Fibroblast of pulmonary artery (primary cell): ENCODE results near the gene ABCA9.
A peak's percentile ranks its signal among the peaks of the same experiment; 100 is the strongest.

ENCODE experiments used
- DNase-seq: peaks from one replicate; pipeline ENCODE4 v3.0.0-alpha.2; 2010; ENCODE audit warnings: low read depth
- H3K4me3 ChIP-seq: replicated peaks from 2 replicates; pipeline ENCODE4 v1.5.1; 2011; ENCODE audit warnings: low read depth, mild to moderate bottlenecking, control low read depth, low read length, moderate library complexity
- CTCF ChIP-seq: IDR thresholded peaks from 2 replicates; pipeline ENCODE4 v1.5.1; 2011; ENCODE audit warnings: mild to moderate bottlenecking, control low read depth, low read length, inconsistent platforms; ENCODE audit errors: missing control alignments

ABCA9 gene

GRCh38 chr17:69065113-69065512, 4.4 kb upstream of the ABCA9 start:
- no peak for TF ChIP-seq CTCF
- no peak for DNase-seq
- no peak overlapping the region for H3K4me3 ChIP-seq

DNA sequence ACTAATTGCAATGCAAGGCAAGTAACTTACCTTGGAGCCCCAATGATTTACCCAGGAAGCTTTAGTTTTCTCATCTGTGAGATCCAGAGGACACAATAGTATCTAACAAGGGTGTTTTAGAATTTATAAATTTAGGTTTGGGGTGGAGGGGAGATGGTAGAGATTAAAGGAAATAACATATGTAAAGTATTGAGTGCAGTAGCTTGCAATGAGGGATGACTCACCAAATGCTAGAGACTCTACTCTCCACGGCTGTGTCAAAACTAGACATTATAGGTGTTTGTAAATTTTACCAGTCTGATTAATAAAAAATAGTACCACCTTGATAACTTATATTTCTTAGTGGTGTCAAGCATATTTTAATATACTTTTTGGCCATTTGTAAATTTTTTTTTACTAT, 3.7 kb upstream of the ABCA9 start:
- no peak overlapping the region for H3K4me3 ChIP-seq
- TF ChIP-seq CTCF: no peak

DNA sequence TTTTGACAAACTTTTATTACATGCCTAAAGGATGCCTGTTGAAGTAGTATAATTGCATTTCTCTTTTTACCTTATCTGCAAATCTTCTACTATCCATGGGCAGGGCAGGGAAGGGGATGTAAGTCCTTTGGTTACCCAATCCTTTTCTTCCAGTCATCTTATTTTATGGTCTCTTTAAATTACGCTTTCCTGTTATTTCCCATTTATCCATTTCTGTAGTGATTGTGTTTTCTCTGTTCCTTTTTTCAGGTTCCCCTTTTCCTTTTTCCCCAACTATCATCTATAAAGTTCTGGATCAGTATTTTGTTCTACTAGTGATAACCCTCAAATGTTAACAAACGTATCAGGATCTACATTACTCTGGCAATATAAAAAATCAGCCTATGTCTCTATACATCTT, 3.3 kb upstream of the ABCA9 start:
- H3K4me3 ChIP-seq: no peak overlapping the region
- DNase-seq: no peak
- no peak for TF ChIP-seq CTCF

More for the DNA sequence above, 3.7 kb upstream of the ABCA9 start:
- DNase-seq: no peak

DNA sequence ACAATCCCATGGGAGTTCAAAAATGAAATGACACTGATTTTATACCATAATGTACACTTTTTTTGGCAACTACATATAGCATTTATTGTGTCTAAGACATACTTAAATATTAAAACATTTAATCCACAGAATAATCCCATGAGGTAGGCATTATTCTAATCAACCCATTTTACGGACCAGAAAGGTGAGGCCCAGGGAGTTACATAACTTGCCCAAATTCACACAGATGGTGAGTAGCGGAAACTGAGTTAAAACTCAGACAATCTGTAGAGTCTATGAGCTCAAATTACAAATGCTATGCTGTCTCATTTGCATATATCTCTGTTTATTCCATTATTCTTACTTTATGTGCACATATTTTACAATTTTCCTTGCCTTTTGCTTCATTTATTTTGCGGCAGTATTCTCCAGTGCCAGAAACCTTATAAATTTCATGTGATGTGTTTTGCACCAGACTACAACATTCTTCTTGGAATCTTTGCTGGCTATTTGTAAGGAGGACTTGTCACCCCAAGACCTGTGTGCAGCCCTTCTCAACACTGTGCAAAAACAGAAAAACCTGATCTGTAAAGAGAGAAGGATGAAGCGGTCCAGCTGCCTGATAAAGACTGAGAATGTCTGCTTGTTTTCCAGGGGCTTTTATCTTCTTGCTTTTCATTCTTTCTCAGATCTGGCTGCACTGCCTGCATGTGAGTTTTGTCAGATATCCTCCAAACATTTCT, 2.3 kb upstream of the ABCA9 start:
- H3K4me3 ChIP-seq: no peak overlapping the region
- DNase-seq: peak; percentile 35
- no peak for TF ChIP-seq CTCF

- TF ChIP-seq CTCF: no peak
- H3K4me3 ChIP-seq: no peak overlapping the region
- DNase-seq: peak; percentile 31
Measured at GRCh38 chr17:69061721-69062556, 1.2 kb upstream of the ABCA9 start.

GRCh38 chr17:69059458-69060175, 1.1 kb downstream of the ABCA9 start:
- DNase-seq: peak; percentile 80
- no peak for TF ChIP-seq CTCF

More at GRCh38 chr17:69059458-69060175, 1.1 kb downstream of the ABCA9 start:
- H3K4me3 ChIP-seq: peak overlapping the region; percentile 60
